ENCODE measurements around the gene SSH2.

SSH2 gene

GRCh38 chr17:29583324-29584248 lies 346.4 kb downstream of the SSH2 start:
- DNase-seq, result no peak

GRCh38 chr17:29582772-29583171 lies 347.3 kb downstream of the SSH2 start:
- DNase-seq, result no peak

DNA sequence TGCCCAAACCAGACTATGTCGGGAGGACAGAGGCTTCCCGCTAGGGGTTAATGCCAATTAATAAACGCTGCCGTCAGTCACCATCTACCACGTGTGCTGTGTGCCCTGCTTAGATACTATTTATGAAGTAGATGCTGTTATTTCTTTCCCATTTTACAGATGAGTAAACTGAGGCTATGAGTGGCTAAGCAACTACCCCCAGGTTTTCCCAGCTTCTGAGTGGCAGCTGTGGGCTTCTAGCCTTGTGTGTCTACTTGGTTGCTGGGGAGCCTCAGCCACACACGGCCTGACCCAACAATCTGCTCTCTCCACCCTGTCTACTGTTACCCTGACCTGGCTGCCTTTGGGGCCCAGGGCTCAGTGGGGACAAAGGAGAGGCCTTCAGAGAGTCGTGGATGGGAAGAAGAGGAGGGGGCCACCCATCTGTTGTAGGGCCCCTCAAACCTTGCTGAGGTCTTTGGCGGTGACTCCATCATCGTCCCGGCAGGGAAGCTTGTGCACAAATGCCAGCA lies 347.7 kb downstream of the SSH2 start:
- DNase-seq, result no peak

DNA sequence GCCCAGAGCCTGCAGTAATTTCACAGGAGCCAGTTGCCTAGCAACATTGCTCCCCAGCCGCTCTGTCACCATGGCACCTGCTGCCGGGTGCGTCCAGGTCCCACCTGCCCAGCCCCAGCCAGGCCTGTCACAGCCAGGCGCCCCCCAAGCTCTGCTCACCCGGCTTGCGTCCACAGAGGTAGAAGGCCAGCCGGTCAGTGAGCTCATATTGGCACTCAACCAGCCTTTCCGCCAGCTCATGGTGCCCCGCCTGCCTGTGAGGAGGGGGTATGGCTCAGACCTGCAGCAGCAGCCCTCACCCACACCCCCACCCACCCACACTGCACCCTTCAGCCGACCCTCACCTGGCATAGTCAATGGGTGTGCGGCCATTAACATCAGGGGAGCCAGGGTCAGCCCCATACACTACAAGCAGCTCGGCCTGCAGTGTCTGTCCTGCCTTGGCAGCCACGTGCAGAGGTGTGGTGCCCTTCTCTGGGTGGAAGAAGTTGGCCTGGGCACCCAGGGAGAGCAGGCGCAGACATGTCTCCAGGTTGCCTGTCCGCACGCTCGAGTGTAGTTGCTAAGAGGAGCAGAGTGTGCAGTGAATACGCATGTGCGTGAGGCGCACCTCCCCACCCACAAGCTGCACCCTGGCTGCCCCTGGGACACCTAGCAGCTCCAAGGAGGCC lies 348.3 kb downstream of the SSH2 start:
- no peak for DNase-seq

- DNase-seq, result peak; percentile 87 to 90
Measured at GRCh38 chr17:29579866-29580771, 349.9 kb downstream of the SSH2 start.

GRCh38 chr17:29578626-29579485 lies 351.2 kb downstream of the SSH2 start:
- DNase-seq, result no peak

- DNase-seq, result no peak
Measured at GRCh38 chr17:29577385-29578211, 352.4 kb downstream of the SSH2 start.

DNA sequence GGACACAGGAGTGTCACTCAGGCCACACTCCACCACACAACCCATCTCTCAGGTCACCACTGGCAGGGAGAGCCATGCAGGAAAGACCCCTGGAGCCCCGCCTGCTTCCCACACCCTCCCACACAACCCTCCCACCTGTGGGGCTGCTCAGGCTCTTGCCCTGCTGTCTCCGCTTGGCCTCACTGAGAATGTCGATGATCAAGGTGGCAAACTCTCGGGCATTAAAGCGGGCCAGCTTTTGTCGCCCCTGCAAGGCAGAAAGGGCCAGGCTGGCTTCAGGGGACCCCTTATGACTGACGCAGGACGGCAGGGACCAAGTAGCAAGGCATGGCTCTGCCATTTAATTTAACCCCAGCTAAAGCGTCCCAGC lies 353.0 kb downstream of the SSH2 start:
- DNase-seq, result no peak

- DNase-seq, result no peak
Measured at GRCh38 chr17:29576214-29577000, 353.6 kb downstream of the SSH2 start.
